IPS DF 19.7 (cell line): ENCODE measurements around the gene INTS7.

Experiments used
- DNase-seq: peaks from one replicate; pipeline ENCODE4 v3.0.0-alpha.2; 2013; ENCODE audit warnings: low read depth, low spot score

The INTS7 gene, protein sequence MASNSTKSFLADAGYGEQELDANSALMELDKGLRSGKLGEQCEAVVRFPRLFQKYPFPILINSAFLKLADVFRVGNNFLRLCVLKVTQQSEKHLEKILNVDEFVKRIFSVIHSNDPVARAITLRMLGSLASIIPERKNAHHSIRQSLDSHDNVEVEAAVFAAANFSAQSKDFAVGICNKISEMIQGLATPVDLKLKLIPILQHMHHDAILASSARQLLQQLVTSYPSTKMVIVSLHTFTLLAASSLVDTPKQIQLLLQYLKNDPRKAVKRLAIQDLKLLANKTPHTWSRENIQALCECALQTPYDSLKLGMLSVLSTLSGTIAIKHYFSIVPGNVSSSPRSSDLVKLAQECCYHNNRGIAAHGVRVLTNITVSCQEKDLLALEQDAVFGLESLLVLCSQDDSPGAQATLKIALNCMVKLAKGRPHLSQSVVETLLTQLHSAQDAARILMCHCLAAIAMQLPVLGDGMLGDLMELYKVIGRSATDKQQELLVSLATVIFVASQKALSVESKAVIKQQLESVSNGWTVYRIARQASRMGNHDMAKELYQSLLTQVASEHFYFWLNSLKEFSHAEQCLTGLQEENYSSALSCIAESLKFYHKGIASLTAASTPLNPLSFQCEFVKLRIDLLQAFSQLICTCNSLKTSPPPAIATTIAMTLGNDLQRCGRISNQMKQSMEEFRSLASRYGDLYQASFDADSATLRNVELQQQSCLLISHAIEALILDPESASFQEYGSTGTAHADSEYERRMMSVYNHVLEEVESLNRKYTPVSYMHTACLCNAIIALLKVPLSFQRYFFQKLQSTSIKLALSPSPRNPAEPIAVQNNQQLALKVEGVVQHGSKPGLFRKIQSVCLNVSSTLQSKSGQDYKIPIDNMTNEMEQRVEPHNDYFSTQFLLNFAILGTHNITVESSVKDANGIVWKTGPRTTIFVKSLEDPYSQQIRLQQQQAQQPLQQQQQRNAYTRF

DNA sequence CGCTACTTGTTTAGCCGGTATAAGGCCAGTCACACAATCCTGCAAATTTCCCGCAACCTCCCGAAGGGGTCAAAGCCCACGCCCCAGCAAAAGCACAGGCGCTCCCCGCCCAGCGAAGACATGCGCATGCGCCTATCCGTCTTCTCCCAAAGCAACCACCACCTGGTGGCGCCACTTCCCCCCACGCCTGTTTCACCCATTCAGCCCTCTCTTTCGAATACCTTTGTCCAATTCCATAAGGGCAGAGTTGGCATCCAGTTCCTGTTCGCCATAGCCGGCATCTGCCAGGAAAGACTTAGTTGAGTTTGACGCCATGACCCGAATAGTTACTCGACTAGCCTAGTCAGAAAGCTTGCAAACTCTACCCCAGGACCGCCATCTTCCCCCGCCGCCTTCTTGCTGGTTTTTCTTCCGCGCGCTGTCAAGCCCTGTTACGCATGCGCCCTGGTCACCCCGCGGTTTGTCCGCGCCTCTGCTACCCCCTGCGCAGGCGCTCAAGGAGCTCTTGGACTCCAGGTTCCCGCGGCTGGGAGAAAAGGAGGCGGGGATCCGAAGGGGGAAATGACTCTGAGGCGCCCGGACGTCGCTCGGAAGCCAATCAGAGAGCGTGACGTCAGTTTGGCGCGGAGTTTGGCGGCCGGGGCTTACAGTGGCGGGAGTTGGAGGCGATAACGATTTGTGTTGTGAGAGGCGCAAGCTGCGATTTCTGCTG lies at the start of gene INTS7, which contains the start of gene DTL:
Gene INTS7, minus strand, starts transcription at position 435 of the 712 bp plus-strand sequence. Its CDS starts 120 bp downstream, at position 315.
Gene DTL, plus strand, starts transcription at position 626 of the 712 bp plus-strand sequence. CDS start 143 bp downstream, outside the sequence.
- peak; percentile 94 for DNase-seq

DNA sequence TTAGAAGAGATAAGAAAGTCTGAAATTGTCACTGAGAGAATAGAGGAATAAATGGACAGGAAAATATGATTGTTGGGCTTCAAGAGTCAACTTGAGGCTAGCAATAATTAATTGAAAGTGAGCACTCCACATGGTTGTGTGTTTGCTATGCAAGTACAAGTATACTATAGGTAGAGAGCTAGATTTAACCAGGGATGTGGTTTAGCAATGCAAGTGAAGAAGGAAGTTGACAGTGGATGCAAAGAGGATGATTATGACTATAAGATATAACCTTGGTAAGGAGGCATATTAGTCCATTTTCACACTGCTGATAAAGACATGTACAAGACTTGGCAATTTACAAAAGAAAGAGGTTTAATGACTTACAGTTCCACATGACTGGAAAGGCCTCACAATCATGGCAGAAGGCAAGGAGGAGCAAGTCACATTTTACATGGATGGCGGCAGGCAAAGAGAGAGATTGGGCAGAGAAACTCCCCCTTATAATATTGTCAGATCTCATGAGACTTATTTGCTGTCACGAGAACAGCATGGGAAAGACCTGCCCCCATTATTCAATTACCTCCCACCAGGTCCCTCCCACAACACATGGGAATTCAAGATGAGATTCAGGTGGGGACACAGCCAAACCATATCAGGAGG lies 47.5 kb upstream of the INTS7 start:
- DNase-seq = no peak

DNA sequence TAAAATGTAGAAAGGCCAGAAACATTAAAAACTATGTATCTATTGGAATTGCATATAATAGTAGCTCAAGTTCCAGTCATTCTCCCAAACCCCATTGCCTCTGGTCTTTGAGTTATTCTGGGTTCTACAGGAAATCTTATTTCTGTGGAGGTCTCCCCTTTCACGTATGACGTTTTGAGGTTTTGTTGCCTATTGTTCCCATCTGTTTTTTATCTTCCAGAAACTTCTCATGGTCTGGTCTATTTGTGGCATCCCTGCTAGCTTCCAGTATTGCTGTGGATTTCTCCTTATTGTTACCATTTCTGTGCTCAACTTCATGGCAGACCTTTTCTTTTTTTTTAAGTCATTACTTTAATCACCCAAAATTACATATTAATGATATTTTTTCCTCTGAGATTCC lies 43.5 kb upstream of the INTS7 start:
- DNase-seq = no peak

DNA sequence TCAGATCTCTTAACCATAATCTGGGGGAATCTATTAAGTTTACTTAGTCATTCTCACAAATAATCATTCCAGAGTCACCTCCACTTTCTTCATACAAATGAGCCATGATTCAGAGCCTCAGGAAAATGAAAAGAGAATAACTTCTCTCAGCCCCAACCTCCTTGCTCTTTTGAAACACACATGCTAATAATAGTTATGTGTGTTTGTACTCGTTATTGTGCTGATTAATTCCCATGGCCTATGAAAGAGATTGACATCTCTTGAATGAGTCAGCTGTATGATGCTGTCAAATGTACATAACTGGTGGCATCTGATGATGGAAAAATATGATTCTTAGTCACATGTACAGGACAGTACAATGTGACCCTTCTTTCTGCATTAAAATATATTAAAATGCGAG lies 41.7 kb upstream of the INTS7 start:
- no peak for DNase-seq

DNA sequence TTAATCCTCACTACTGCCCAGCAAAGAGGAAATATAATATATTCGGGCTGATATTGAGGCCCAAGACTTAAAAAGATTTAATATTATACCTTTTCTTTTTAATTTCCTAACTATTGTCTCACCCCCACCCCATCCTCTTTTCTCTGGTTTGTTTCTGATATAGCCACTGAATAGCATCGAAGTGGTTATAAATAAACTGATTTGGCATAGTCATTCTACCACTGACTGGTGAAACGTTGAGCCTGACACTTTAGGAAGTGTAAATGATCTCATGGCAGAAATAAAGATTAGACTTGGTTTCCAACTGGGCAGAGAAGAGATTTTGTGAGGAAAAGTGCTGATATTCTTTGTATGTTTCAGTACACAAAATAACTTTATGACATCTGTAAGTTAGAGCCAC lies 39.5 kb upstream of the INTS7 start:
- DNase-seq = no peak

DNA sequence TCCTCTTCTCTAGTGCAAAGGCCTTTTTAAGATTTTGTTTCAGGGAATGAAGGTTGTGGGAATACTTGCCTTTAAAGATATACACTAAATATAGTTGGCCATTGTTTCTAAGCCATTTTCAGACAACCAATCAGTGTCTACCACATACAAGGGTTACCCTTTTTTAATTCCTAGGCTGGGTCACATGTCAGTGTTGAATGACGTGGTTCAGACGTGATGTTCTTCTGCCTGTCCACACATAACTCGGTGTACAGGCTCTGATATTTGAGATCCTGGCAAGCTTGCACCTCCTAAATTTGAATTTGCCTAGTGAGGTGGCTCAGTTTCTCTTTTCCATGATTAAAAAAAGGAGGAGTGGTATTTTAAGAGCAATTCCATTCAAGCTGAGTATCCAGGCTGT lies 39.0 kb upstream of the INTS7 start:
- no peak for DNase-seq

DNA sequence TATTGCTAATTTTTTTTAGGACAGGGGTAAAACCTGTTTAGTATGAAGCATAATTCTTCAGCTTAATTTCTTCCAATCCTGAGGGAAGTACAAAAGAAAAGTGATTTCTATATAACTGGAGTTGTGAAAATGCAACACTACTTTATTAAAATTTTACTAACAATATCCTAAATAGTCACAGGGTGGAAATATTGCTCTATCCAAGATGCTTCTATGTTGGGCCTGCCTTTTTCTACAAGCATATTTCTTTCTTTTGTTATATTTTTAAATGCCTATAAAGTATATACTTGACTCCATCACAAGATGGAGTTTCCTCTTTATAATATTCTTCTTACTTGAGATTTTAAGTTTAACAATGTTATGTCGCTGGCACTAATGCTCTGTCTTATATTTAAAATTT lies 38.1 kb upstream of the INTS7 start:
- DNase-seq = no peak

DNA sequence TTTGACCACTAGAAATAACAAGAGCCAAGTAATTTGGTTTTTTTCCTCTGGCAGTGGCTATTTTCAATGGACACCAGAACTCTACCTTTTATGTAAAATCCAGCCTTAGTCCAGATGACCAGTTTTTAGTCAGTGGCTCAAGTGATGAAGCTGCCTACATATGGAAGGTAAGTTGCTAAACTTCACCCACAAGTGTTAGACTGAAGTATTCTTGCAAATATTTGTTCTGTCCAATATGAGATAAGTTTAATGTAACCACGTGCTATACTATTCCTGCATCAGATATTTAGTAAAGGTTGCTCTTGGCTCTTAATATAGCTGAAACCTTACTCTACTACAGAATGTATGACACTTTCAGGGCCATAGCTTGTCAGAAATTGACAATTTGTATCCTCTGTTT lies 36.7 kb upstream of the INTS7 start:
- DNase-seq = no peak

DNA sequence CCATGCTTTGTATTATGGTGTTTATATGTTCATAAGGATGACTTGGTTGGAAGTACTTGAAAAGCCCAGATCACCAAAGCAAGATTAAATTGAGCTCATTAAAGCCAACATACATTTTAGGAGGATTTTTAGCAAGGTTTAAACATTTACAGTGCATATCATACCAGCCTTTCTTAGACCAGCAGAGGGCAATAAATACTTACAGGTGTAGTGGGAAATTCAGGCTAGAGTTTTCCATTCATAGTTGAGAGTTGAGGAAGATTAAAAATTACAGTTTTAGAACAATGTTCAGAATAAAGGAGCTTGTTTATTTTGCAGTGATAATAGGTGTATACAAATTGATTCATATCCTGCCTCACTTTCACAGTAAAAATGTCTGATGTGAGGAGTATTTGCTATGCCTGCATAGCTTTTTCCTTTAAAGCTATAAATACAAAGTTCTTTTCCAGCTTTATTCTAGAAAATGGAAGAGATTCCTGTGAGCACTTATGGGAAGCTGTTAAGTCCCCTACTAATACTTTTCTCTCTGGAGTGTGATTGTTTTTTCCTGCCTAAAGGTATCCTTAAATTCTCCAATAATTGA lies 35.5 kb upstream of the INTS7 start:
- DNase-seq = no peak

DNA sequence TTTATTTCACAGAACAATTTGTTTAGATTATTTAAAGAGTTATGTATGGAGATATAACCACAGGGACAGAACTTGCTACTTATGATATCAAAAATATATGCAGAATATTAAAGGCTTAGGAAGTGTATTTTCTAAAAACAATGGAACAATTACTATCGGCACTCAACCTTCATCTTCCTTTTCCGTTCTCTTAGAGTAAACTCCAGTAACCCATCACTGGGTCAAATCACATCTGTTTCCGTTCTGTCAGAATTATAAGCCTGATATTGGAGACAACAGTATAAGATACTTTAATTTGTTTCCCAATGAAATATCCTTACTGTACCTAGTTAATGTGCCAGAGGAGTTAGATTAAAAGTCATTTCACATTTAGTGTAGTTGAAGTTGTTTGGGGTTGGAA lies 32.4 kb upstream of the INTS7 start:
- no peak for DNase-seq

DNA sequence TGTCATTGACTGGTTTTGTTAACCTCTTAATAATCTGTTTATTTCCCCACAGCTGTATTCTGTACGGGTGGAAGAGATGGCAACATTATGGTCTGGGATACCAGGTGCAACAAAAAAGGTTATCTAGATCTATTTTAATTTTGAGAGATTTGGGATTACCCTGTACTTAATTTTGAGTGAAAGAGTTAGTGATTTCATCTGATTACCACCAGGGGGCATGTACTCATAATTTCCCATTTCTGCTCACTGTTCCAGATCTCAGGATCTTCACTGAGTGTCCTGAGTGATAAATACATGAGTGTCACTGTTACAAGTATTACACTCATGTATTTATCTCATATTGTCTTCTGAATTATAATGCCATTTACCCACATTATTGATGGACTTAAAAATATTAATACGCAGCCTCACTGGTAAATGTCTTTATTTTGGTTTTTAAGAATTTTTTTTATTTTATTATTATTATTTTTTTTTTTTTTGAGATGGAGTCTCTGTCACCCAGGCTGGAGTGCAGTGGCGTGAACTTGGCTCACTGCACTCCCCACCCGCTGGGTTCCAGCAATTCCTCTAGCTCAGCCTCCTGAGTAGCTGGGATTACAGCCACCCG lies 27.6 kb upstream of the INTS7 start:
- no peak for DNase-seq

DNA sequence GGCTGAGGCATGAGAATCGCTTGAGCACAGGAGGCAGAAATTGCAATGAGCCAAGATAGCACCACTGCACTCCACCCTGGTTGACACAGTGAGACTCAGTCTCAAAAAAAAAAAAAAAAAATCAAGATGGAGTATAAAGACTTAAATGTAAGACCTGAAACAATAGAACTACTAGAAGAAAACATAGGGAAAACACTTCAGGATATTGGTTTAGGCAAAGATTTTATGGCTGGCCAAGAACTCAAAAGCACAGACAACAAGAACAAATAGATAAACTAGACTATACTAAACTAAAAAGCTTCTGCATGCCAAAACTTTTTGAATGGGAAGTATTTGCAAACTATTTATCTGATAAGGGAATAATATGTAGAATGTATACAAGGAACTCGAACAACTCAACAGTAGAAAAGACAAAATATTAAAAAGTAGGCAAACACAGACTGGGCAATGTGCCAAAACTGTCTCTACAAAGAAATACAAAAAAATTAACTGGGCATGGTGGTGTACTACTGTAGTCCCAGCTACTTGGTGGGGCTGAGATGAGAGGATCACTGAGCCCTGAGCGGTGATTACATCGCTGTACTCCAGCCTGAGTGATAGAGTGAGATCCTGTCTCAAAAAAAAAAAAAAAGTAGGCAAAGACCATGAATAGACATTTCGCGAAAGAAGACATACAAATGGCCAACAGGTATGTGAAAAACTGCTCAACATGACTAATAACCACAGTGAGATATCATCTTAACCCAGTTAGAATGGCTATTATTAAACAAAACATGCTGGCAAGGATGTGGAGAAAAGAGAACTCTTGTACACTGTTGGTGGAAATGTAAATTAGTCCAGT lies 25.5 kb upstream of the INTS7 start:
- DNase-seq = no peak

DNA sequence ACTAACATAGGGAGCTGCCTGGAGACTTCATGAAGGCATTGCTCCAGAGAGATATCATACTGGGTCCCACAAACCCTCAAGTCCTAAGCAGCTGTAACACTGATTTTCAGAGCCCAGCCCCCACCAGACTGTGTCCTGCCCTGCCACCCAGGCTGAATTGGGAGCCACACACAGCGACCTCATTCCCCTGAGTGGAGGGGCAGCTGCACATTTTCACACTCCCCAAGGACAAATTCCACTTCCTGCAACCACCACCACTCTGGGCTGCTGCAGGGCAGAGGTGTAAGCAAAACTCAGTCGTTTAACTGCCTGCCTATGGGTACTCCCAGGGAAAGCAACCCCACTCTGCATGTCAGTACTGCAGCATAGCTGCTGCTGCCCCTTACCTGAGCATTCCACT lies 20.0 kb upstream of the INTS7 start:
- no peak for DNase-seq

DNA sequence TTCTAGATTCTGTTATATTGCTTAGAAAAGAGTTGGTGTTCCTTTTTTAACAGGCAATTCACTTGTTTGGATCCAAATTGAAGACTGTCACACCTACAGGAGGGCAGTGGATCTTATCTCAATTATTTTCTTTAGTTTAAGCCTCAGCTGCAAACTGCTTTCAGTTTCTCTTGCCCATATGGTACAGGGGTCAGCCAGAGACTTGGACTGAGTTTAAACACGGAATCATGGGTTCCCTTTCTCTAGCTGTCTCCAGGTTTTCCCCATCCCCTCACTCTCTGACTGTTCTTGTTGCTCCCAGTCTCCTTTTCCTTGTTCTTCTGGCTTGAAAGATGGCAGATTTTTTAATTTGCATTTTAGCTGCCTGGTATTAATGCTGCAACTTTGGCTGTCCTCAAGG lies 18.6 kb upstream of the INTS7 start:
- DNase-seq = no peak

DNA sequence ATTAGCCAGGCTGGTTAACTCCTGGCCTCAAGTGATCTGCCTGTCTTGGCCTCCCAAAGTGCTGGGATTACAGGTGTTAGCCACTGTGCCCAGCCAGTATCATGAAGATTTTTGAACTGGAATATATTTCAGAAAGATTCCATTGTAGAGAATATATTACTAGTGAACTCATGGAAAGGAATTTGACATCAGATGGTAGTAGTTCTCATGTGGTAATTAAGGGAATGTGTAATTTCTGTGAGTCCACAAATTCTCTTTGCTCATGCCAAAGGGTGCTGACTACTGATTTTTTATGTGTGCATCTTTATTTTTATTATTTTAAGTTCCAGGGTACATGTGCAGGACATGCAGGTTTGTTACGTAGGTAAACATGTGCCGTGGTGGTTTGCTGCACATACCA lies 10.6 kb upstream of the INTS7 start:
- DNase-seq = no peak

DNA sequence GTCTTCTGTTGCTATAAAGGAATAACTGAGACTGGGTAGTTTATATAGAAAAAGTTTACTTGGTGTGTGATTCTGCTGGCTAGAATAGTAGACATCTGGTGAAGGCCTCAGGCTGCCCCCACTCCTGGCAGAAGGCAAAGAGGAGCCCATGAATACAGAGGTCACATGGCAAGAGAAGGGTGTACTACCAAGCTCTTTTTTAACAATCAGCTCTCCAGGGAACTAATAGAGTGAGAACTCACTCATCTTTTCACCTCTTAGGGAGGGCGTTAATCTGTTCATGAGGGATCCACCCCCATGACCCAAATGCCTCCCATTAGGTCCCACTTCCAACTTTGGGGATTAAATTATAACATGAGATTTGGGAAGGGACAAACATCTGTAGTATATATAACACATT lies 9.5 kb upstream of the INTS7 start:
- DNase-seq = no peak

DNA sequence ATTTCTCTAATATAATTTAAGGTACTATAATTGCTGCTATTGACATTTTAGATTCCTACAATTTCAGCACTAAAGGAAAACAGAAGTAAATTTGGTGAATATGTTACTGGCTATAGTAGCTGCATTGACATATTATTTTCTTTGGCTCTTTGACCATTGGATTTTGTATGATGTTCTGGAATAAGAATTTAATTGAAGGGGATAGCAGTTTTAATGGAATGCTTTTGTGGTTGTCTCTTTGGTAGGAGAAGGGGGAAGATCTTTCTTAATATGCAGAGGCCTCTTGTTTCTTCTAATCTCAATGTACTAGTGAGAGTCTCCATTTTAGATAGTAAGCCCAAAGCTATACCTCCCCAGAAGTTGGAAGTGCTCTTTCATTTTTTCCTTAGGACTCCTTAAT lies 7.1 kb upstream of the INTS7 start:
- DNase-seq = no peak

DNA sequence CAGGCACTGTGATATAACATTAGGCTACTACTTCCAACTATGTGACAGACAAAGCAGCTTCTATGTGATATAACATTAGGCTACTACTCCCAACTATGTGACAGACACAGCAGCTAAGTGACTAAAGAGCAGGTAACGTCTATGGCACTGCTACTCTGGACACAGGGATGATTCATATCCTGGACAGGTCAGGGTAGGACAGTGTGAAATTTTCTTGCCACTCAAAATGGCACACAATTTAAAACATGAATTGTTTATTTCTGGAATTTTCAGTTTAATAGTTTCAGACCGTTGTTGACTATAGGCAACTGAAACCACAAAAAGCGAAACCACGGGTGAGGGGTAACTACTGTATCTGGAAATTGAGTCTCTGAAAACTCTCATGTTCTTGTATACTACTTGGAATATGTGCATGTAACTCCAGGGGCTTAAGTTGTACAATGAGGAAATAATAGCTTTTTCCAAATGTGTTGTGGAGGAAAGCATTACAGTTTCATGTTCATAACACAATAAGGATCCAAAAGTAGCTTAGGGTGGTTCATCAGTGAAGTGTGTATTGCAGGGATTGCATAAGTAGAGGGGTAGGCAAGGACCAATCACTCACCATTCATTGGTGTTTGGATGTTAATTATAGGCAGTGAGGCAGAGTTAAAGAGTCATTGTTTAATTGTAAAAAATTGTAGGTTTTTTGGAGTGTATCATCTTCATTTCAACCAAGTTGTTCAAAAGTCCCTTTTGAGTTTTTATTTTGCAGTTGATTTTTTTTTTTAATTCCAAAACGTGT lies 5.5 kb upstream of the INTS7 start:
- DNase-seq = no peak

DNA sequence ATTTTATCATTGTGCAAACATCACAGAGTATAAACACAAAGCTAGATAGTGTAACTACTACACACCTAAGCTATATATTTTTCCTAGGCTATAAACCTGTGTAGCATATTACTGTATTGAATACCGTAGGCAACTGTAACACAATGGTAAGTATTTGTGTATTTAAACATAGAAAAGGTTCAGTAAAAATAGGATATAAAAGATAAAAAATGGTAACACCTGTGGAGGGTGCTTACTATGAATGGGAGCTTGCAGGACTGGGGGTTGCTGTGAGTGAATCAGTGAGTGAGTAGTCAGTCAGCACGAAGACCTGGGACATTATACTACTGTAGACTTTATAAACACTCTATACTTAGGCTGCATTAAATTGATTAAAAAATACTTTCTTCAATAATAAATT lies 4.3 kb upstream of the INTS7 start:
- no peak for DNase-seq
